ENCODE measurements around the gene SNAPC2.
A peak's percentile ranks its signal among the peaks of the same experiment; 100 is the strongest.

The SNAPC2 gene

GRCh38 chr19:7968008-7968795 lies 48.1 kb downstream of the SNAPC2 start:
- Histone ChIP-seq H3K27ac (no peak overlapping the region), H3K4me3 (ENCODE audit: low read depth, low read length) (no peak overlapping the region), H3K36me3 (peaks cover 93% of the 10 kb centered on the region), H3K9me3 (ENCODE audit: severe bottlenecking) (no peaks in the 10 kb centered on the region), H3K27me3 (ENCODE audit: insufficient read depth, low read depth, severe bottlenecking) (no peaks in the 10 kb centered on the region)
- DNase-seq, result no peak
- TF ChIP-seq, protein P1, sequence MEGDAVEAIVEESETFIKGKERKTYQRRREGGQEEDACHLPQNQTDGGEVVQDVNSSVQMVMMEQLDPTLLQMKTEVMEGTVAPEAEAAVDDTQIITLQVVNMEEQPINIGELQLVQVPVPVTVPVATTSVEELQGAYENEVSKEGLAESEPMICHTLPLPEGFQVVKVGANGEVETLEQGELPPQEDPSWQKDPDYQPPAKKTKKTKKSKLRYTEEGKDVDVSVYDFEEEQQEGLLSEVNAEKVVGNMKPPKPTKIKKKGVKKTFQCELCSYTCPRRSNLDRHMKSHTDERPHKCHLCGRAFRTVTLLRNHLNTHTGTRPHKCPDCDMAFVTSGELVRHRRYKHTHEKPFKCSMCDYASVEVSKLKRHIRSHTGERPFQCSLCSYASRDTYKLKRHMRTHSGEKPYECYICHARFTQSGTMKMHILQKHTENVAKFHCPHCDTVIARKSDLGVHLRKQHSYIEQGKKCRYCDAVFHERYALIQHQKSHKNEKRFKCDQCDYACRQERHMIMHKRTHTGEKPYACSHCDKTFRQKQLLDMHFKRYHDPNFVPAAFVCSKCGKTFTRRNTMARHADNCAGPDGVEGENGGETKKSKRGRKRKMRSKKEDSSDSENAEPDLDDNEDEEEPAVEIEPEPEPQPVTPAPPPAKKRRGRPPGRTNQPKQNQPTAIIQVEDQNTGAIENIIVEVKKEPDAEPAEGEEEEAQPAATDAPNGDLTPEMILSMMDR (IDR thresholded peaks at IDR 0.05; ENCODE audit: low read depth, low read length), result no peak

DNA sequence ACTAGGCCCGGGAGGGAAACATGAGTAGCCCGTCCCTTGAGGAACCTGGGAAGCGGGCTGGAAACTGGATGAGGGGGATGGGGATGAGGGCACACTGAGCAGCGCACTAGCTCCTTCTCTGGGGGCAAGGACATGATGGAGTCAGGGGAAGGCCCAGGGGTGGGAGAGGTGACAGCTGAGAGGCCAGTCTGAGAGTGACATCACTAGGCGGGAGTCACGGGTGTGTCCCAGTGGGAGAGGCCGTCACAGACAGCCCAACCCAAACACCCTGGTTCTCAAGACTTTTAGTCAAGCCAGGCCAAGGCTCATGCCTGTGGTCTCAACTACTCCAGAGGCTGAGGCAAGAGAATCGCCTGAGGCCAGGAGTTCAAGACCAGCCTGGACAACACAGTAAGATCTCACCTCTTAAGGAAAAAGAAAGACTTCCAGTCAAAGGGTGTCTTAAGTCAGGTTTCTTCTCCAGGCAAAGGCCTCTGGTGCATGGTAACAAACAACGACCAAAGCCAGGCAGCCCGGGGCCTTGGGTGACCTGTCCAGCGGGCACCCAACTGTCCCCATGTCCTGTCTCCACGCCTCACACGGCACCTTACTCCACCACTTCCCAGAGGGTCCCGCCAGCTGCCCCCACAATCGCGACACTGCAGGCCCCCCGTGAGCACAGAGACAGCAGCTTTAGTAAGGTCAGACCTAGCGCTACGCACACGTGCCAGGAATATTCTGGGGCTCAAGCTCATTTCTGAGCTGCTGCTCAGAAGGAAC lies 48.8 kb downstream of the SNAPC2 start:
- Histone ChIP-seq H3K36me3 (peaks cover 93% of the 10 kb centered on the region), H3K4me3 (ENCODE audit: low read depth, low read length) (no peak overlapping the region), H3K9me3 (ENCODE audit: severe bottlenecking) (no peaks in the 10 kb centered on the region), H3K27me3 (ENCODE audit: insufficient read depth, low read depth, severe bottlenecking) (no peaks in the 10 kb centered on the region), H3K27ac (no peak overlapping the region)
- no peak for DNase-seq
- TF ChIP-seq, protein P1 (IDR thresholded peaks at IDR 0.05; ENCODE audit: low read depth, low read length), result no peak

DNA sequence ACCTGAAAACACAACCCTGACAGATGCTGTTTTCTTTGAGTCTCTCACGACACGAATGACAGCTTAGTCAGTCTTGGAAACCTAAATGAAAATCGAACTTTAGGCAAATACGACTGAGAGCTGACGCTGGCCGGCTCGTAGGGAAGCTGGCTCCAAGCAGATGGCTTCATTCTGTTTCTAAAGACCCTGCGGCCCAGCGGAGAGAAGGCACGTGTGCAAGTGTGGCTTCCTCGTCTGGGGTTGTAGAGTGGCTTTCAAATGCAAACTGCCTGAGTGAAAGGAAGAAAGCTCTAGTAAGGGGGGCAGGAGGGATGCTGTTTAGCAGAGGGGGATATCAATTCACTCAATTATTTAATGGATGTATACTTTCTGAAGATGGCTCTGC lies 49.4 kb downstream of the SNAPC2 start:
- no peak overlapping the region for H3K27ac ChIP-seq
- no peak overlapping the region for H3K4me3 ChIP-seq (ENCODE audit: low read depth, low read length)
- no peaks in the 10 kb centered on the region for H3K9me3 ChIP-seq (ENCODE audit: severe bottlenecking)
- no peak for DNase-seq
- TF ChIP-seq, protein P1 (IDR thresholded peaks at IDR 0.05; ENCODE audit: low read depth, low read length), result no peak
- no peaks in the 10 kb centered on the region for H3K27me3 ChIP-seq (ENCODE audit: insufficient read depth, low read depth, severe bottlenecking)
- peaks cover 93% of the 10 kb centered on the region for H3K36me3 ChIP-seq

DNA sequence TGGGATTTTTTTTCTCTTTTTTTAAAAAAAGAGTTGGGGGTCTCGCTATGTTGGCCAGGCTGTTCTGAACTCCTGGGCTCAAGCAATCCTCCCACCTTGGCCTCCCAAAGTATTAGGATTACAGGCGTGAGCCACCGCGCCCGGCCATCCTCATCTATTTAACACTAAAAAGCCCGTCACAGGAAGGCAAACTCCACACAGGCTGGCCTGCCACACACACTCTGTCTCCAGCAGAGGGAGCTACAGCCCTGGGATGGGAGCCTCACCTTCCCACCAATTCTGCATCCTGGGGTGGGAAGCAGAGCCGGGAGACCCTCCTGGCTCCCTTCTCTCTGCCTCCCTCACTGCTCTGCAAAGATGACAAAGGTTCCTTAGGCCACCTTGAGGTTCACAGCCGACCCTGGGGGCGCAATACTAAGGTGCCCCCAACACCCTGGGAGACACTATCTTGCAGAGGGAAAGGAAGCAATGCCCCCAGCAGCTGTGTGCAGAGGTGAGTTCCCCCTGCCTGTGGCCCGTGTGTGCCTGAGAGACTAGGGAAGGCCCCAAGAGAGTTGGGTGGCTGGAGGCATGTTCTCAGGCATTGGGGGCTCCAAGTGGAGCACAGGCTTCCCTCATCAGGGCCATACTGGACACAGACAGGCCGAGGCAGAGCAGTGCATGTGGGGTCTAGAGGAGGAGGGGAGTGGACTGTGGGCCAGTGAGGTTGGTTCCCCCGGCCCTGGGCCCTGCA lies 50.7 kb downstream of the SNAPC2 start:
- Histone ChIP-seq H3K27me3 (ENCODE audit: insufficient read depth, low read depth, severe bottlenecking) (no peaks in the 10 kb centered on the region), H3K4me3 (ENCODE audit: low read depth, low read length) (no peak overlapping the region), H3K9me3 (ENCODE audit: severe bottlenecking) (no peaks in the 10 kb centered on the region), H3K36me3 (peaks cover 93% of the 10 kb centered on the region), H3K27ac (no peak overlapping the region)
- TF ChIP-seq, protein P1 (IDR thresholded peaks at IDR 0.05; ENCODE audit: low read depth, low read length), result peak; percentile 91
- peak; percentile 60 for DNase-seq

GRCh38 chr19:7971553-7972520 lies 51.7 kb downstream of the SNAPC2 start:
- H3K4me3 ChIP-seq (ENCODE audit: low read depth, low read length), result no peak overlapping the region
- H3K9me3 ChIP-seq (ENCODE audit: severe bottlenecking), result no peaks in the 10 kb centered on the region
- TF ChIP-seq, protein P1 (IDR thresholded peaks at IDR 0.05; ENCODE audit: low read depth, low read length), result no peak
- peaks cover 90% of the 10 kb centered on the region for H3K36me3 ChIP-seq
- no peaks in the 10 kb centered on the region for H3K27me3 ChIP-seq (ENCODE audit: insufficient read depth, low read depth, severe bottlenecking)
- H3K27ac ChIP-seq, result no peak overlapping the region
- DNase-seq, result no peak

All from WERI-Rb-1 (cell line).